Measurements from ENCODE around the gene VANGL2.

VANGL2 gene

DNA sequence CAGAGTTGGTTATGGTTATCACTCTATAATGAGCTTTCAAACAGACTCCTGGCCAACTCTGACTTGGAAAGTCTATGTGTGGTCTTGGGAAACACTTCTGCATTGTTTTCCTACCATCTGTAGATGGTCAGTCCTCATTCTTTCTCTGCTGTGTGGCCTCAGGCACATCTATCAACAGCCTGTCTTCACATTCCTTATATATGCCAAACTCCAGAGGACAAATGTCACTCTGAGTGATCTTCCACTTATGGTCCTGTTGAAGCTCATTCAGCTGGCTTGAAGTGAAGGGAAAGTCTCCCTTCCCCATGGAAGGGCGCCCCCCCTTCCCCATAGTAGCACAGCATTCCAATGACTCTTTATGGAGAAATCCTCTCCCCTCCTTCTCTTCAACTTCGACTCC, 58.7 kb downstream of the VANGL2 start:
- no peak for DNase-seq (ENCODE audit: low read depth in 3 of 3, low spot score in 1 of 3)

DNA sequence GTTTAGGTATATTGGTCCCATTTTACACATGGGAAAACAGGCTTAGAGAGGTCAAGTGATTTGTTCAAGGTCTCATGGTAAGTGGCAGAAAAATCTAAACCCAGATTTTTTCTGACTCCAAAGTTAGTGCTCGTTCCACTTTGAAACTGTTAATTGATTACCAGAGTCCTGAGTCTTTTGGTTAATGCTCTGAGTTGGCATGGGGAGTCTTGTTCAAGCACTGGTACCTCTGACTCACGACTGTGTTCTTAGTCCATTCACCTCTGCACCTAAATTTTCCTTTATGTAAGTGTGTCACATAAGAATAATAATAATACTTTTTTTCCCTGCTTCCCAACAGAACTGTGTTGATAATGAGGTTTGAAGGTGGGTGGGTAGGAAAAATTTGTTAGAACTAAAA, 59.3 kb downstream of the VANGL2 start:
- no peak for DNase-seq (ENCODE audit: low read depth in 3 of 3, low spot score in 1 of 3)

DNA sequence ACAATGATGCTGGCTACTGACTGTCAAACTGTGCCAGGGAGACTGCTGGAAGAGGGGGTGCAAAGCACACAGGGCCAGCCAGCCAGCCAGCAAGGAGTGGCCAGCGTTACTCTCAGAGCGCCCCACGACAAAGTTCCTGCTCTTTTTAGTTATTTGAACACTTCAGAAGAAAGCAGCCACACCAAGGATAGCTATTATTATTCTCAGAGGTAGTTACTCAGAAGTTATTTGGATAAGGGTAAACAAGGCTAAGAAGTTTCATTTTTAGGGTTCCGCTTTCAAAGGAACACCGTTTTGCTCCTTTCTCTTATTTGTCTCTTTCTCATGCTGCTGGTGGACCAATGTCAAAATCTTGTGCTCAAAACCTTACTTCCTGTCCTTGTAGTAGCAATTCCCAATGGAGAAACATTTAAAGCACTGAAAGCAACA, 59.9 kb downstream of the VANGL2 start:
- no peak for DNase-seq (ENCODE audit: low read depth in 3 of 3, low spot score in 1 of 3)

DNA sequence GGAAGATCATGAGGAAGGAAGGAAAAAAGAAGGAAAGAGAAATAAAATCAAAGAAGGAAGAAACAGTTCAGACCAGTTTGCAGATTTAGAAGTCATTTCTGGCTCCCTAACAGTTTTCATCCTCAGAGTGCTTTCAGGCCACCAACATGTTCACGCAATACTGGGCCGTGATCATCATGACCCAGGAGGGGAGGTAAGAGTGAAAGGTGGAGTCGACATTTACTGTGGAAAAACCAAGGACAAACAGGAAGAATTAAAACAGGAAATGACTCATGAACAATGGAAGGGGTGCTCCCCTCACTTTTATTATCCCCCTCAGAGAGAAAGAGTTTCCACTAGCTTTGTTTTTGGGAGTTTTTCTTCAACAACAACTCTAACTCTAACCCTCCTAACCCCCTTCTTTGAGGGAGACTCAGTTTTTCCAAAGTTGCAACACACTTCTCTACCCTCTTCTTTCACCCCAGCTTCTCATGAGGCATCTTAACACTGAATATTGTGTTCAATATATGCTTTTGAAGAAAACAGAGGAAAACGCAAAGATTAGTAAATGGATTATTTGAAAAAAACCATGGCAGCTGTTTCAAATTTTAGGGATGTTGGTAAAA, 60.4 kb downstream of the VANGL2 start:
- DNase-seq (ENCODE audit: low read depth in 3 of 3, low spot score in 1 of 3) = no peak

DNA sequence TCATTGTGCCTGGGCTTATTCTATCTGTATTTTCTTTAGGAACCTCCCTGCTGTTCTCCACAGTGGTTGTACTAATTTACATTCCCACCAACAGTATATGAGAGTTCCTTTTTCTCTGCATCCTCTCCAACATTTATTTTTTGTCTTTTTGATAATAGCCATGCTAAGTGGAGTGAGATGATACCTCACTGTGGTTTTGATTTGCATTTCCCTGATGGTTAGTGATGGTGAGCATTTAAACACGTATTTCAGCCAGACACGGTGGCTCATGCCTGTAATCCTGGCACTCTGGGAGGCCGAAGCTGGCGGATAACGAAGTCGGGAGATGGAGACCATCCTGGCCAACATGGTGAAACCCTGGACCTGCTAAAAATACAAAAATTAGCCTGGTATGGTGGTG, 64.8 kb downstream of the VANGL2 start:
- DNase-seq (ENCODE audit: low read depth in 3 of 3, low spot score in 1 of 3) = no peak

DNA sequence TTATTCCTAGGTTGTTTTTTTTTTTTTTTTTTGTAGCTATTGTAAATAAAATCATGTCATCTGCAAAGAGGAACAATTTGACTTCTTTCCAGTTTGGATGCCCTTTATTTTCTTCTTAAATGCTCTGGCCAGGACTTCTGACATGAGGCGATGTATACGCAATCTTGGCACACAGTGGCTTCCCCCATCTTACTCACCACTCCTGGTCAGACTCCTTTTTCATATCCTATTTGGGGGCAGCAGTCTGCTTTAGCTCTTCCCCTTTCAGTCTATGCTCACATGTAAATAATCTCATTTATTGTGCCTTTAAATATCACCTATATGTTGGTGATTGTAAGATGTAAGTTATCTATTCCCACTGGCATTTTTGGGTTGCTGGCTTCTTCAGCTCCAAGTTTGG, 66.6 kb downstream of the VANGL2 start:
- no peak for DNase-seq (ENCODE audit: low read depth in 3 of 3, low spot score in 1 of 3)

DNA sequence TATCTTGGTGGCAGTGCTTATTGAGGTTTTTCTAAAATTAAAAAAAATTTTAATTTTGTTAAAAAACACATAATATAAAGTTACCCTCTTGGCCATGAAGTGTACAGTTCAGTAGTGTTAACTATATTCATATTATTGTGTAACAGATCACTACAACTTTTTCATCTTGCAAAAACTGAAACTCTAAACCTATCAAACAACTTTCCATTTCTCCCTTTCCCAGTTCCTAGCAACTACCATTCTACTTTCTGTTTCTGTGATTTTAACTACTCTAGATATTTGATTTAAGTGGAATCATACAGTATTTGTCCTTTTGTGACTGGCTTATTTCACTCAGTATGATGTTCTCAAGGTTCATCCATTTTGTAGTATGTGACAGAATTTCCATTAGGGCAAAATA, 67.2 kb downstream of the VANGL2 start:
- no peak for DNase-seq (ENCODE audit: low read depth in 3 of 3, low spot score in 1 of 3)

DNA sequence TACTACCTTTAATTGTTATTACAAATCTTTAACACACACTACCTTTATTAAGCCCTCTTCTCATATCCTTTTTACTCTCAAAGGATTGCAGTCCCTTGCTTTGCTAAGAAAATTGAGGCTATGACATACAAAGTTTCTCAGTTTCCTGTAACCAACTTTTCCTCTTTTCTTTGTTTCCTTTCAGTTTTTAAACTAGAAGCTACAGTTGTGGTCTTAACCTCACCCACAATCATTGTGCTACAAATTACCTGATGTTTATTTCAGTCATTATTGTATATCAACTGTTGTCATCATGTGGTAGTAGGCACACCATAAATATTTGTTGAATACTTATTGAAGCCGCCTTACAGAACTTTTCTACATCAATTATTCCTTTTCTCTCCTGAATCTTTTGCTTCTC, 70.9 kb downstream of the VANGL2 start:
- DNase-seq (ENCODE audit: low read depth in 3 of 3, low spot score in 1 of 3) = no peak

DNA sequence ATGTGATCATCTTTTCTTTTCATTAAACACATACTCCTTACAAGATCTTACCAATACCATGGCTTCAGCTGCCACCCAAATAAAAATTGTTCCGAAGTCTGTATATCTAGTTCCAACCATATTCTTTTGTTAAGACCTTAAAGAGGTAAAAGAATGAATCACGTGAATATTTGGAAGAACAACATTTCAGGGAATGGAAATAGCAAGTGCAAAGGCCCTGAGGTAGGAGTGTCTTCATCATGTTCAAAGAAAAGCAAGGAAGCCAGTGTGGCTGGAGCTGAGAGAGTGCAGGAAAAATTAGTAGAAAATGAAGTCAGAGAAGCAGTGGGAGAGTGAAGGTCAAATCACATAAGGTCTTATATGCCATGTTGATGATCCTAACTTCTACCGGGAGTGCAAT, 71.7 kb downstream of the VANGL2 start:
- DNase-seq (ENCODE audit: low read depth in 3 of 3, low spot score in 1 of 3) = no peak

DNA sequence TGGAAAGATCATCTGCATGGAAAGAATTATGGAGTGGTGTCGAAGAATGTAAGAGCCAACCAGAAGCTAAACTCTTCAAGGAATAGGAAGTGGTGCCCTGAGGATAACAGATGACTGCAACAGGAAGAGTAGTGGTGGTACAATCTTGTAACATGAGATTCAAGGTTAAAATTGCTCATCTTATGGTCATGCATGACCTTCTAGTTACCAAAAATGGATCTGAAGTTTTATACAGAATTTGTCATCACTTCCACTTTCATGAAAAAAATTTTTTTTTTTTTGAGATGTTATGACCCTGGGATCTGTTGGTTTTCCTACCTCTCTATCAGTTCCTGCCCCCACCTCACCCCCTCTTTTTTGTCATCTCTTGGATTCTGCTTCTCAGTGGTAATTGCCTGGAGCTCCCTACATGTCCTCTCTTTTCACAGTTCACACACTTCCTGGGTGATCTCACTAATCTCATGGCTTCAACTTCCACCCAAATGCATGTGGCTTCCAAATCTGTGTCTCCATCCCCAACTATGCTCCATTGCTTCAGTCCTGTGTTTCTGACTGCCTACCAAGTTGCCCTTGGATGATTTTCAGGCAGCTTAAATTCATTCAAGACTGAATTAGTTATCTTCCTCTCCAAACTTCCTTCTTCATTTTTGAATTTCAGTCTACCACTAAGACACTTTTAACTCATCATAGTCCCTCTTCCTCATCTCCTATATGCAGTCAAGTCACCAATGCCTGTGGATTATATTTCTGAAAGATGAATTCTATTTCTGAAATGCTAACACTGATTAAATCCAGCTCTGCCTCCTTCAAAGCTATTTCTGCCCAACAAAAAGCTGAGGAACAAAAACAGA, 74.3 kb downstream of the VANGL2 start:
- no peak for DNase-seq (ENCODE audit: low read depth in 3 of 3, low spot score in 1 of 3)

Measured in stimulated activated CD4-positive, alpha-beta T cell treated with anti-CD3 and anti-CD28 coated beads, TNF-alpha, amount 100 ng/mL, for 1 hour (primary cell).